Measurements from ENCODE around the gene KCNQ4.

GRCh38 chr1:40742363-40743061 is 41.1 kb upstream of the KCNQ4 start:
- TF ChIP-seq CTCF (IDR thresholded peaks at IDR 0.05) = no peak
- no peak for TF ChIP-seq POLR2A (IDR thresholded peaks at IDR 0.05)
